HG03039 (cell line): ENCODE results near the gene C1QL3.

Source experiments
- ATAC-seq: cut with Tn5 transposase; IDR thresholded peaks from one replicate; pipeline ENCODE4 v1.9.1; 2021; ENCODE audit warnings: mild to moderate bottlenecking, moderate library complexity; ENCODE audit not compliant: unreplicated experiment

The C1QL3 gene

DNA sequence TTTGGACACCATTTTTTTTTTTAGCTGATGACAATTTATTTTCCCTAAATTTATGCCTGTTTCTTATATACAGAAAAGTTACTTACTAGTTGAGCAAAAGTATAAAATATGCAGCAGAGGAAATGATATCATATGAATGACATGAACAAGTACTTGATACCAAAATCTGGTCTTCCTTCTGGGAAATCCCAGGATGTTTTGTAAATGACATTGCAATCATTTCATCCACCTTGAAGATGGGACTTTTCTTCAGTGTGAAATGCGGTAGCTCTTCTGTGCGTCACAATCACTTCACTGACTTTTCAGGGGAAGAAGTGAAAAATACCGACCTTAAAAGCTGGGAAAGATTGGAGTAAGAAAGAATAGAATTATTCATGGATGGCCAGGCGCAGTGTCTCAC is 23.8 kb downstream of the C1QL3 start:
- ATAC-seq, result no peak

DNA sequence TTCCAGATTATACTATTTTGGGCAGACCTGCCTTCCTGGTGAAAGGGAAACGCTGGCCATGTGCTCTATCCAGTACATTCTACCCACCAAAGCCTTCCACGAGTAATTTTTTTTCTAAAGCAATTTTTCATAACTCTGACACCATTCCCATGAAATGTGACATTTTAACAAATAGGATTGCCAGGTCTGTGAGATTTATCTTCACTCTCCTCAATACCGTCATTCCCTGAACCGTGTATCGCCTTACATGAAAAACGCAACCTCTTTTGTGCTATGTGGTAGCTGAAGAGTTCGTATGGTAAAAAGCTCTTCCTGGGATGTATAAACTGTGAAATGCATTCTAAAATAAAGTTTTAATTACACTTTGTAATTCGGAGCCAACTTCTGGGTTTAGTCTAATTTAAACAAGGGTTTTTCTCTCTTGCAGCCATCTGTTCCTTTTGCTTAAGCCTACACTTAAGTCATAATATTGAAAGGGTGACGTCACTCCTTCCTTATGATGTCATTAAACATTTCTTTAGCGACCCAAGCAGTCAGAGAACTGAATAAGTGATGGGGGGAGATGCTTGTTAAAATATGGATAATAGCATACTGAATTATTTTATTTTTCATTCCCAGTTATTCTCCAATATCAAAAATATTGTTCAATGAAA is 27.7 kb downstream of the C1QL3 start:
- ATAC-seq, result no peak

DNA sequence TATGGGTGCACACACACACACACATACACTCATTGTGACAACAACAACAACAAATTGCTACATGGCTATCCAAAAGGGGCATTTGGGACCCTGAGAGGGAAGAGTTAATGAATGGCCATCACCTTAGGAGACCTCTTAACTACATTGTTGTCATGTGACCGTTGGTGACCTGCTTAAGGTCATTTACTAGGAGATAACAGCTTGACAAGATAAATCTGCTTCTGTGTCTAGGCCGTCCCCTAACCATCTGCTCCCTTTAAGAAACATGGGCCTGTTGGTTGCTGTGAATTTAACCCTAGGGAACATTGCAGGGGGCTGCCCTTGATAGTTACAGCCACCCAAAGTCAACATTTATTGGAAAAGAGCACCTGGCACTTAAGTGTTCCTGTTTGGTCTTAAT is 29.7 kb downstream of the C1QL3 start:
- ATAC-seq, result no peak

DNA sequence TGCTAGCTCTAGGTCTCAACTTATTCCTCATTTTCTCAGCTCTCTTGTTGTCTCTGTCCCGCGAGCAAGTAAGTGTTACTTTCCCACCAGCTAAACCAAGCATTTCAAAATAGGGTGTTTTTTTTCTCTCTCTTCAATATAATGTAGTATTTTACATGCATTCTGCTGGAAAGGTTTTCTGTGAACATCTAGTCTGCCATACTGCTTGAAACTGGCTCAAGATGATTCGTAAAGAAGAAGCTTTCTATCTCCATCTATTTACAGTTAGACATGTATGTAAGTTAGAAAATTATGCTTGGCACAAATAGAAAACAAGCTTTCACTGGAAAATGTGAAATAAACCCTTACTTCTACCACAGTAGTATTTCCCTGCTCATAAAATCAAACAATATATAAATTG is 31.2 kb downstream of the C1QL3 start:
- ATAC-seq, result no peak

DNA sequence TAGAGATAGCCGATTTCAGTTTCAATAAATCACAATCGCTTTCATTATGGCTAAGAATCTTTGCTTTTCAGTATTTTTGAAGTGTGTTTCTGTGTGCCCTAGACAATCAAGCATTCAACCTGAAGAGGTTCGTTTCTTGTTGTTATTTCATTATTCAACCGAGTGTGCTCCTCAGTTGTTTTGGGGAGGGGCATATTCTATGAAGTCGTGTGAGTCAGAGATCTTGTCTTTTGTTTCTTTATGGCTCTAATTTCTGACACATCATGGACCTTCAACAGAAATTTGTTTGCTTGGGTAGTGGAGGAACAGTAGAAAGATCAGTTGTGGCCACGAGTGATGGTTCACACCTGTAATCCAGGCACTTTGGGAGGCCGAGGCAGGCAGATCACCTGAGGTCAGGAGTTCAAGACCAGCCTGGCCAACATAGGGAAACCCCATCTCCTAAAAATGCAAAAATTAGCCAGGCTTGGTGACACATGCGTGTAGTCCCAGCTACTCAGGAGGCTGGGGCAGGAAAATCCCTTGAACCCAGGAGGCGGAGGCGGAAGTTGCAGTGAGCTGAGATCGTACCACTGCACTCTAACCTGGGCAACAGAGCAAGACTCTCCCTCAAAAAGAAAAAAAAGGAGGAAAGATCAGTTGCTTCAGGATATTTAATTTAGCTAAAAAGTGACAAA is 38.3 kb downstream of the C1QL3 start:
- no peak for ATAC-seq

DNA sequence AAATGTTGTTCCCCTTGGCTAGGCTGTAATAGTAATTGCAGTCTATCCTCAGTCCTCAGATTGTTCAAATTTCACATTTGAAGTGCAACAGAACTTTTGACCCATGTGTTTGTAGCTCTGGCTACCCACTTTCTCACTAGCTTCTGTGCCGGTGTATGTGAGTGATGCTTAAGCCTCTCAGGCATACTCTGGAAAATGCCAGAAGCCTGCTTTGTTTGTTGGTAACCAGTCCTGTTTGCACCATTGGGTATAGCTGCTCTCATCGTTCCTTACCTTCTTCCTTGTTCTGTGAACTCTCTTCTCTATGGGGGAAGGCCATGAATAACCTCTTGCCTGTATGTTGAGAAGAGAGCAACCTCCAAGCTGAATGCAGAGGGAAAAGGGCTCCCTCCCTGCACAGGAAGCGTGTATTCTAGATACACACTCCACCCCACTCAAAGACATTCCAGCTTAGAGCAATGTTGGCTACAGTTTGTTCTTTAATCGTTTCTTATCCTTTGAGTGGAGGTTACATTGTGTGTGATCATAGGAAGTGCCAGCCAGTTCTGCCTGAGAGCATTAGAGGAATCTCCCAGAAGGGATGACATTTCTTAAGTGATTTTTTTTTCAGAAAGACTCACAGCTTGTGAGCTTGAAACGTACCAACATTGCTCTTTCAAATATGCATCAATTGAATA is 40.5 kb downstream of the C1QL3 start:
- ATAC-seq, result no peak

DNA sequence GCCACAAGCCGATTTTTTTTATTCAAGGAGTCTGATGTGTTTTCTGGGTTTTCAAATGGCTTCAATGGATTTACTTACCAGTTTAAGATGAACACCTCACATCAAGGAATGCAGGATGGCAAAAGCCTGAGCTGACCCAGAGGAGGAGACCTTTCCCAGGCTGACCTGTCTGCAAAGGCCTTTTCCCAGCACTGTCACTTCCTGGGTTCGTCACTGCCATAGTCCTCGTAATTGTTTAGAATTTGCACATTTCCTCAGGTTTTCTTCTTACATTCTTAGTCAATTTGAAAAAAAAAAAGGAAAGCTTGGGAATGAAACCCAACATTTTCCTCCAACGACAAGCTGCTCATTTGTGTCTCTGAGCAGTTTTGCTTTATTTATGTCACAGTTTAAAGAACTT is 42.9 kb downstream of the C1QL3 start:
- no peak for ATAC-seq

DNA sequence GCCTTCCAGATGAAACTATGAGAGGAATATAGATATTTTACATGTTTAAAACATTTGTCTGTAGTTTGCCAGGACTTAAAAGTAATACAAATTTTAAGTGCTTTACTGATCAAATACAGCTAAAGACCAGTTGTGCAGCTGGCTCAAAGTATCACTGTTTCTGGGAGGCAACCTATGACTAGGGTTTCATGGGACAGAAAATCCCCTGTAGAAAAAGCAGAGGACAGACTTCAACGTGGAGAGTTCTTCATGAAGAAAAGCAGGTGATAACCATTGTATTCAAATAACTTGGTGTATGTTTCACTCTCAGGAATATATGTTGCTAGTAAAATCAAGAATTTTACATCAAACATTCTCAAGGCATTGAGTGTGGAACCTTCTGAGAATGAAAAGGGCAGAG is 43.9 kb downstream of the C1QL3 start:
- no peak for ATAC-seq

DNA sequence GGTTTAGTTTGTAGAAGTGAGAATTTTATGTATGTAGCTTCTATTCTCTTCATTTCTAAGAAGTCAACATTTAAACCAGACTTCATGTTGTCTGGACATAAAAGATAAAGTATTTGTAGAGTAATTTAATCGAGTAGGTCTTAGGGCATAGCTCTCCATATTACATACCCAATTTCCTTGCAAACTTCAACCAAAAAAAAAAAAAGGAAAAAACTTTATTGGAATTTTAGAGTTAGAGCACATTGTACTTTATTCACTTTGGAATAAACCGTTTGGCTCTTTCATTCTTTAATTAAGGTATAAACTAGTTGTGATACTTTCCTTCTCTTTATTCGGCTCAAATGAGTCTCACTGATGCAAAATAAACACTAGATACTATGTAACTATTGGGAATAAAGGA is 48.9 kb downstream of the C1QL3 start:
- no peak for ATAC-seq

DNA sequence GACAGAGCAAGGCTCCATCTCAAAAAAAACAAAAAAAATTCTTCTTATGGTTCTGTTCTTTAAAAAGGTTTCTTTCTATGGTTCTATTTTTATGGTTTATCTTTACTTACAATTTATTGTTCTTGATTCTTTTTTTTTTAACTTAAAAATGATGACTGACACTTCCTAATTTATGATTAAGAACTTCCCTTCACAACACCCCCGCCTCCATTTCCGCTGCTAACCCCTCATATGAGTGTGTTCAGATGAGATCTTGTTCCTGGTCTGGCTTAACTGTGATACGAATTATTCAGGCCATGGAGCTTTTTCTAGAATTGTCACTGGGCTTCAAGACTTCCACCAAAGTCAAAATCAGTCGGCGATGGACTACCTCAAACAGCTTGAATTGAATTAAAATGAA is 50.9 kb downstream of the C1QL3 start:
- no peak for ATAC-seq

DNA sequence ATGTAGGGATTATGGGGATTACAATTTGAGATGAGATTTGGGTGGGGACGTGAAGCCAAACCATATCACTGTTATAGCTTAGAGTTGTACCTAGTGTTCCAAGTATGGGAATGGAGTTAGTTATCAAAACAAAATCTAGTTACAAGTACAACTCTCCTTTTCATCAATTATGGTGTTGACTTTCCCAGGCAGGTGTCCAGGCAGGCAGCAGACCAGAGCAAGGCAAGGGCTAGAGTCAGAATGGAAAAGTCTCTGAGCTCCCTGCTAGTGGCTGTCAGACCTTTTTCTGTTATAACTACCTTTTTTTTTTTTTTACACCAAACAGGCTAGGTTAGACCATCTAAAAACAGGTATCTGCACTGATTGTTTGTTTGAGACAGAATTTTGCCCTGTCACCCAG is 55.7 kb downstream of the C1QL3 start:
- no peak for ATAC-seq
